HEK293 (cell line): ENCODE measurements around the gene NCKAP5.

Source experiments
- BCL11A ChIP-seq: fragments of 450-650 bp; formaldehyde crosslinking; IDR thresholded peaks from 2 replicates; pipeline ENCODE4 v1.5.1; 2016; ENCODE audit warnings: low read depth, missing biosample characterization, missing genetic modification characterization
- SP2 ChIP-seq: fragments of 450-650 bp; formaldehyde crosslinking; IDR thresholded peaks from 2 replicates; pipeline ENCODE4 v1.5.1; 2016; ENCODE audit warnings: missing biosample characterization, missing genetic modification characterization
- WT1 ChIP-seq: fragments of 450-650 bp; formaldehyde crosslinking; IDR thresholded peaks from 2 replicates; pipeline ENCODE4 v1.5.1; 2016; ENCODE audit warnings: missing biosample characterization, missing genetic modification characterization
- YY1 ChIP-seq: fragments of 450-650 bp; formaldehyde crosslinking; IDR thresholded peaks from 2 replicates; pipeline ENCODE4 v1.5.1; 2018; ENCODE audit warnings: missing biosample characterization, missing genetic modification characterization
- ZBTB48 ChIP-seq: fragments of 450-650 bp; formaldehyde crosslinking; IDR thresholded peaks from 2 replicates; pipeline ENCODE4 v1.5.1; 2016; ENCODE audit warnings: missing biosample characterization, missing genetic modification characterization
- ZFP3 ChIP-seq: fragments of 450-650 bp; formaldehyde crosslinking; IDR thresholded peaks from 2 replicates; pipeline ENCODE4 v1.5.1; 2016; ENCODE audit warnings: low read depth, missing biosample characterization, missing genetic modification characterization
- ZNF350 ChIP-seq: fragments of 450-650 bp; formaldehyde crosslinking; IDR thresholded peaks from 2 replicates; pipeline ENCODE4 v1.5.0; 2017; ENCODE audit warnings: missing biosample characterization, mild to moderate bottlenecking, missing genetic modification characterization
- ZNF37A ChIP-seq: fragments of 450-650 bp; IDR thresholded peaks from 2 replicates; pipeline ENCODE4 v1.5.1; 2018; ENCODE audit warnings: missing biosample characterization, missing genetic modification characterization
- ZNF660 ChIP-seq: fragments of 450-650 bp; IDR thresholded peaks from 2 replicates; pipeline ENCODE4 v1.5.1; 2018; ENCODE audit warnings: missing biosample characterization, mild to moderate bottlenecking, missing genetic modification characterization
- TF ChIP-seq, protein P1 (sequence below): fragments of 450-650 bp; formaldehyde crosslinking; IDR thresholded peaks from 2 replicates; pipeline ENCODE4 v1.5.1; 2016; ENCODE audit warnings: missing biosample characterization, missing genetic modification characterization
- TF ChIP-seq, protein P2 (sequence below): fragments of 450-650 bp; formaldehyde crosslinking; IDR thresholded peaks from 2 replicates; pipeline ENCODE4 v1.5.1; 2016; ENCODE audit warnings: missing biosample characterization, missing genetic modification characterization
- TF ChIP-seq, protein P3 (sequence below): fragments of 450-650 bp; formaldehyde crosslinking; IDR thresholded peaks from 2 replicates; pipeline ENCODE4 v1.5.1; 2016; ENCODE audit warnings: missing biosample characterization, missing genetic modification characterization

DNA sequence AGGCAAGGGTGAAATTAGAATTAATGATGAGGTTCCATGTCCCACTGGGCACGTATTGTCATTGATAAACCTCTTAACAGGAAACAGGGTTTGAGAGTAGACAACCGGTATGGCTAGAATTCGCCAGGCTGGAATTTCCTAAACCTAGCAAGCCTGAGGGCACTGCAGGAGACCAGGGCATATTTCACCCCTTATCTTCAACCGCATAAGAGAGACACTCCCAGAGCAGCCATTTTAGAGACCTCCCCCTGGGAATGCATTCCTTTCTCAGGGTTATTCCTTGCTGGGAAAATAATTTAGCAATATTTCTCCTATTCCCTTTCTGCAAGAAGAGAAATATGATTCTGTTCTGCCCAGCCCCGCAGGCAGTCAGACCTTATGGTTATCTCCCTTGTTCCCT, 563.6 kb downstream of the NCKAP5 start:
- TF ChIP-seq WT1 (tag by site-specific recombination) (no peak), ZFP3 (tag by site-specific recombination) (no peak), ZBTB48 (tag by site-specific recombination) (no peak), BCL11A (tag by site-specific recombination) (no peak), SP2 (no peak), ZNF660 (tag by site-specific recombination) (no peak), ZNF350 (no peak), ZNF37A (no peak), YY1 (tag by site-specific recombination) (no peak)
- TF ChIP-seq, protein P1, sequence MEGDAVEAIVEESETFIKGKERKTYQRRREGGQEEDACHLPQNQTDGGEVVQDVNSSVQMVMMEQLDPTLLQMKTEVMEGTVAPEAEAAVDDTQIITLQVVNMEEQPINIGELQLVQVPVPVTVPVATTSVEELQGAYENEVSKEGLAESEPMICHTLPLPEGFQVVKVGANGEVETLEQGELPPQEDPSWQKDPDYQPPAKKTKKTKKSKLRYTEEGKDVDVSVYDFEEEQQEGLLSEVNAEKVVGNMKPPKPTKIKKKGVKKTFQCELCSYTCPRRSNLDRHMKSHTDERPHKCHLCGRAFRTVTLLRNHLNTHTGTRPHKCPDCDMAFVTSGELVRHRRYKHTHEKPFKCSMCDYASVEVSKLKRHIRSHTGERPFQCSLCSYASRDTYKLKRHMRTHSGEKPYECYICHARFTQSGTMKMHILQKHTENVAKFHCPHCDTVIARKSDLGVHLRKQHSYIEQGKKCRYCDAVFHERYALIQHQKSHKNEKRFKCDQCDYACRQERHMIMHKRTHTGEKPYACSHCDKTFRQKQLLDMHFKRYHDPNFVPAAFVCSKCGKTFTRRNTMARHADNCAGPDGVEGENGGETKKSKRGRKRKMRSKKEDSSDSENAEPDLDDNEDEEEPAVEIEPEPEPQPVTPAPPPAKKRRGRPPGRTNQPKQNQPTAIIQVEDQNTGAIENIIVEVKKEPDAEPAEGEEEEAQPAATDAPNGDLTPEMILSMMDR, result no peak
- TF ChIP-seq, protein P2, sequence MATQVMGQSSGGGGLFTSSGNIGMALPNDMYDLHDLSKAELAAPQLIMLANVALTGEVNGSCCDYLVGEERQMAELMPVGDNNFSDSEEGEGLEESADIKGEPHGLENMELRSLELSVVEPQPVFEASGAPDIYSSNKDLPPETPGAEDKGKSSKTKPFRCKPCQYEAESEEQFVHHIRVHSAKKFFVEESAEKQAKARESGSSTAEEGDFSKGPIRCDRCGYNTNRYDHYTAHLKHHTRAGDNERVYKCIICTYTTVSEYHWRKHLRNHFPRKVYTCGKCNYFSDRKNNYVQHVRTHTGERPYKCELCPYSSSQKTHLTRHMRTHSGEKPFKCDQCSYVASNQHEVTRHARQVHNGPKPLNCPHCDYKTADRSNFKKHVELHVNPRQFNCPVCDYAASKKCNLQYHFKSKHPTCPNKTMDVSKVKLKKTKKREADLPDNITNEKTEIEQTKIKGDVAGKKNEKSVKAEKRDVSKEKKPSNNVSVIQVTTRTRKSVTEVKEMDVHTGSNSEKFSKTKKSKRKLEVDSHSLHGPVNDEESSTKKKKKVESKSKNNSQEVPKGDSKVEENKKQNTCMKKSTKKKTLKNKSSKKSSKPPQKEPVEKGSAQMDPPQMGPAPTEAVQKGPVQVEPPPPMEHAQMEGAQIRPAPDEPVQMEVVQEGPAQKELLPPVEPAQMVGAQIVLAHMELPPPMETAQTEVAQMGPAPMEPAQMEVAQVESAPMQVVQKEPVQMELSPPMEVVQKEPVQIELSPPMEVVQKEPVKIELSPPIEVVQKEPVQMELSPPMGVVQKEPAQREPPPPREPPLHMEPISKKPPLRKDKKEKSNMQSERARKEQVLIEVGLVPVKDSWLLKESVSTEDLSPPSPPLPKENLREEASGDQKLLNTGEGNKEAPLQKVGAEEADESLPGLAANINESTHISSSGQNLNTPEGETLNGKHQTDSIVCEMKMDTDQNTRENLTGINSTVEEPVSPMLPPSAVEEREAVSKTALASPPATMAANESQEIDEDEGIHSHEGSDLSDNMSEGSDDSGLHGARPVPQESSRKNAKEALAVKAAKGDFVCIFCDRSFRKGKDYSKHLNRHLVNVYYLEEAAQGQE (tag by site-specific recombination), result no peak
- TF ChIP-seq, protein P3, sequence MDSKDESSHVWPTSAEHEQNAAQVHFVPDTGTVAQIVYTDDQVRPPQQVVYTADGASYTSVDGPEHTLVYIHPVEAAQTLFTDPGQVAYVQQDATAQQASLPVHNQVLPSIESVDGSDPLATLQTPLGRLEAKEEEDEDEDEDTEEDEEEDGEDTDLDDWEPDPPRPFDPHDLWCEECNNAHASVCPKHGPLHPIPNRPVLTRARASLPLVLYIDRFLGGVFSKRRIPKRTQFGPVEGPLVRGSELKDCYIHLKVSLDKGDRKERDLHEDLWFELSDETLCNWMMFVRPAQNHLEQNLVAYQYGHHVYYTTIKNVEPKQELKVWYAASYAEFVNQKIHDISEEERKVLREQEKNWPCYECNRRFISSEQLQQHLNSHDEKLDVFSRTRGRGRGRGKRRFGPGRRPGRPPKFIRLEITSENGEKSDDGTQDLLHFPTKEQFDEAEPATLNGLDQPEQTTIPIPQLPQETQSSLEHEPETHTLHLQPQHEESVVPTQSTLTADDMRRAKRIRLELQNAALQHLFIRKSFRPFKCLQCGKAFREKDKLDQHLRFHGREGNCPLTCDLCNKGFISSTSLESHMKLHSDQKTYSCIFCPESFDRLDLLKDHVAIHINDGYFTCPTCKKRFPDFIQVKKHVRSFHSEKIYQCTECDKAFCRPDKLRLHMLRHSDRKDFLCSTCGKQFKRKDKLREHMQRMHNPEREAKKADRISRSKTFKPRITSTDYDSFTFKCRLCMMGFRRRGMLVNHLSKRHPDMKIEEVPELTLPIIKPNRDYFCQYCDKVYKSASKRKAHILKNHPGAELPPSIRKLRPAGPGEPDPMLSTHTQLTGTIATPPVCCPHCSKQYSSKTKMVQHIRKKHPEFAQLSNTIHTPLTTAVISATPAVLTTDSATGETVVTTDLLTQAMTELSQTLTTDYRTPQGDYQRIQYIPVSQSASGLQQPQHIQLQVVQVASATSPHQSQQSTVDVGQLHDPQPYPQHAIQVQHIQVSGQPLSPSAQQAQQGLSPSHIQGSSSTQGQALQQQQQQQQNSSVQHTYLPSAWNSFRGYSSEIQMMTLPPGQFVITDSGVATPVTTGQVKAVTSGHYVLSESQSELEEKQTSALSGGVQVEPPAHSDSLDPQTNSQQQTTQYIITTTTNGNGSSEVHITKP (tag by site-specific recombination), result no peak
